GM03348 (cell line): ENCODE data around the gene TMED5.
"Not testable (repeated sequence)": the region's sequence is repeated elsewhere in the genome, so short reads cannot be mapped to it uniquely, and the experiment has no call there.

ENCODE experiments used
- DNase-seq: peaks from one replicate; pipeline ENCODE4 v3.0.0; 2012; ENCODE audit warnings: low spot score

TMED5 gene

GRCh38 chr1:93171549-93172034 lies 8.6 kb downstream of the TMED5 start:
- DNase-seq: no peak

- DNase-seq: not testable (repeated sequence)
These were observed 10.0 kb downstream of the TMED5 start for GRCh38 chr1:93170141-93170678.

GRCh38 chr1:93167006-93167405 lies 13.2 kb downstream of the TMED5 start:
- no peak for DNase-seq

- DNase-seq: not testable (repeated sequence)
These were observed 14.3 kb downstream of the TMED5 start for GRCh38 chr1:93165895-93166294.

- no peak for DNase-seq
These were observed 15.4 kb downstream of the TMED5 start for GRCh38 chr1:93164816-93165215.

- not testable (repeated sequence) for DNase-seq
These were observed 16.9 kb downstream of the TMED5 start for GRCh38 chr1:93163314-93163713.

GRCh38 chr1:93159337-93159736 lies 20.9 kb downstream of the TMED5 start:
- no peak for DNase-seq

GRCh38 chr1:93155335-93155734 lies 24.9 kb downstream of the TMED5 start:
- DNase-seq: no peak

GRCh38 chr1:93154898-93155297 lies 25.3 kb downstream of the TMED5 start:
- no peak for DNase-seq

GRCh38 chr1:93152835-93153234 lies 27.4 kb downstream of the TMED5 start:
- no peak for DNase-seq

- DNase-seq: no peak
These were observed 28.7 kb downstream of the TMED5 start for GRCh38 chr1:93151474-93151873.

GRCh38 chr1:93150729-93151128 lies 29.5 kb downstream of the TMED5 start:
- DNase-seq: no peak

GRCh38 chr1:93148001-93148400 lies 32.2 kb downstream of the TMED5 start:
- no peak for DNase-seq

GRCh38 chr1:93143769-93144168 lies 36.4 kb downstream of the TMED5 start:
- no peak for DNase-seq

GRCh38 chr1:93143136-93143535 lies 37.1 kb downstream of the TMED5 start:
- no peak for DNase-seq

GRCh38 chr1:93142161-93142560 lies 38.1 kb downstream of the TMED5 start:
- no peak for DNase-seq

- no peak for DNase-seq
These were observed 40.1 kb downstream of the TMED5 start for GRCh38 chr1:93140106-93140505.

- DNase-seq: no peak
These were observed 42.5 kb downstream of the TMED5 start for GRCh38 chr1:93137604-93138292.

GRCh38 chr1:93136445-93136844 lies 43.8 kb downstream of the TMED5 start:
- no peak for DNase-seq

- no peak for DNase-seq
These were observed 47.6 kb downstream of the TMED5 start for GRCh38 chr1:93132638-93133037.

- DNase-seq: no peak
These were observed 50.6 kb downstream of the TMED5 start for GRCh38 chr1:93129507-93130099.

GRCh38 chr1:93124556-93125355 lies 55.5 kb downstream of the TMED5 start:
- DNase-seq: no peak
